Kasumi-1 (cell line): Measurements from ENCODE around the gene FAM161B.
"Not testable (repeated sequence)": the region's sequence is repeated elsewhere in the genome, so short reads cannot be mapped to it uniquely, and the experiment has no call there.

Experiments
- DNase-seq, 2 experiments: peaks; one replicate each; lab custom pipeline; 2025; lab: John Stamatoyannopoulos, UW

The FAM161B gene

GRCh38 chr14:73942180-73942579 is 7.7 kb downstream of the FAM161B start:
- DNase-seq: no peak

DNA sequence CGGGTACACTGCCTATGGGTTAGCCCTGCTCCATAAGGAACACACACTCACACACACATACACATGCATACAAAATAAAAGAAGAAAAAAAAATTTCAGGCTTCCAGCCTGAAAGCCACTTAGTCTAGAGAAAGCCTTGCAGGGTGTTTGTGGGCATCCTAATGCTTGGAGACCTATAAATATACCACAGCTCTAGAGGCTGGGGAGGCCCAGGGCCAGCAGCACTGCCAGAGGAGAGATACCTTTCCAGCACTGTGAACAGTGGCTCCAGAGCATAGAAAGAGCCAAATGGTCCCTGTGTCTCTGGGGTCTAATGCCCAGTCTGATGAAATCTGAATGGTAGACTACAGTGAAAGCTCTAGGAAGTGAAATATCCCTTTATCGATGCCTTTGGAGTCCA is 12.9 kb downstream of the FAM161B start:
- no peak for DNase-seq

DNA sequence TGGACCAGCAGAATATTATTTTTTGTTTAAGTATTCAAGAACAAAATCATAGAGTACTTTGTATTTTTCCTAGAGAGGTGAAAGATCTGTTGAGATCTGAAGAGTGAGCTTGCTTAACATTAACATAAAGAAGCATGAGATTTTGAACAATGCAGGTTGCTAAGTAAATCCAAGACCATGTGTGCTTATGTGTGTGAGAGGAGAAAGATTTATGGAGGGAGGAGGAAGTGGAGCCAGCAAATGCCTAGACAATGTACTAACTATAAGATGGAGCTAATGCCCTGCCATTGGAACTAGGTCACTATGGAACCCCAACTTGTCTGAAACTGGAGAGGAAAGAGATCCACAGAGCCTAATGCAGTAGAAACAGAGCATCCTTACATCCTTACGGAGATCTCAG is 13.3 kb downstream of the FAM161B start:
- no peak for DNase-seq

GRCh38 chr14:73935666-73936065 is 14.2 kb downstream of the FAM161B start:
- DNase-seq: peak; percentile 29 to 35

- no peak for DNase-seq
Observed at GRCh38 chr14:73924337-73924736, 25.6 kb downstream of the FAM161B start.

GRCh38 chr14:73919457-73919856 is 30.4 kb downstream of the FAM161B start:
- DNase-seq: not testable (repeated sequence)

DNA sequence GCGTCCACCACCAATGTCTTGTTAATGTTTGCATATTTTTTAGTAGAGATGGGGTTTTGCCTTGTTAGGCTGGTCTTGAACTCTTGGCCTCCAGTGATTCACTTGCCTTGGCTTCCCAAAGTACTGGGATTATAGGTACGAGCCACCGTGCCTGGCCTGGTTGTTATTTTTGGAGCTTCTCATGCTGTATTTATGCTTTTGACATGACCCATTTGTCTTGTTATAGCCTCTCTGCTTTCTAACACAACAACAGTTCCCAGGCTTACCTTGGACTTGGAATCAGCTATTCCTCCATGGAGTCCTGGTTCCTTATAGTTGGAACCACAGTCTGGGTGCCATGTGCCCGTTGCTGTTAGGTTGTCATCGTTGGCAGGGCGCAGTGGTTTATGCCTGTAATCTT is 33.6 kb downstream of the FAM161B start:
- no peak for DNase-seq

GRCh38 chr14:73913256-73913655 is 36.6 kb downstream of the FAM161B start:
- no peak for DNase-seq

- no peak for DNase-seq
Observed at GRCh38 chr14:73909681-73910080, 40.2 kb downstream of the FAM161B start.

DNA sequence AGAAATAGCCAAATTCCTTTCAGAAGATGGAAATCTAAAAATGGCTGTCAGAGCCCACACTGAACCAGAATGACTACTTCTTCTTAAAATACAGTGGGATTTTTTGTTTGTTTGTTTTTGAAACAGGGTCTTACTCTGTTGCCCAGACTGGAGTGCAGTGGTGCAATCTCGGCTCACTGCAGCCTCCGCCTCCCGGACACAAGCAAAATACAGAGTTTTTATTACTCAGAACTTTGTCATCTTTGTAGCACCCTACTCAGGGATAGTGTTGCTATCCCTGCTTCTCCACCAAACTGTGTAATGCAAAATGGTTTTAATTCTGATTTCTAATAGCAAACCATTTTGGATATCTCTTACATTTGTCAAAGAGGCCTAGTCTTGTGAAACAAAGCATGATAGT is 46.9 kb downstream of the FAM161B start:
- no peak for DNase-seq

GRCh38 chr14:73896521-73896920 is 53.4 kb downstream of the FAM161B start:
- no peak for DNase-seq

DNA sequence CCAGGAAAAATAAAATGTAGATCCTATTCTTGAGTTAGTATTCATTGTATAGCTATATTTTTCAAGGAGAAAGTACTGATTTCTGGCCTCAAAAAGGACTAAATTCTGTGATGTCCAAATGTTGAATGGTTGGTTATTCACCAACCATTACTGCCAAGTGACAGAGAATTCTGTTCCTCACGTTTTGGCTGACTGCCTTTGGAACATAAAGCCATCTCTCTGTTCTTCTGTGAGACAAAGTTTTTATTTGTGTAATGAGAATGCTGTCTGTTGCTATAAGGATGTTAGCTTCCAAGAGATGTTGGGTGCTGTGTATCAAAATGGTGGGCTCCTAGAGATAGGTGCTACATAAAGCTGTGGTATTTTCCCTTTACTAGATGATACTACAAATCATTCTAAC is 54.0 kb downstream of the FAM161B start:
- no peak for DNase-seq

DNA sequence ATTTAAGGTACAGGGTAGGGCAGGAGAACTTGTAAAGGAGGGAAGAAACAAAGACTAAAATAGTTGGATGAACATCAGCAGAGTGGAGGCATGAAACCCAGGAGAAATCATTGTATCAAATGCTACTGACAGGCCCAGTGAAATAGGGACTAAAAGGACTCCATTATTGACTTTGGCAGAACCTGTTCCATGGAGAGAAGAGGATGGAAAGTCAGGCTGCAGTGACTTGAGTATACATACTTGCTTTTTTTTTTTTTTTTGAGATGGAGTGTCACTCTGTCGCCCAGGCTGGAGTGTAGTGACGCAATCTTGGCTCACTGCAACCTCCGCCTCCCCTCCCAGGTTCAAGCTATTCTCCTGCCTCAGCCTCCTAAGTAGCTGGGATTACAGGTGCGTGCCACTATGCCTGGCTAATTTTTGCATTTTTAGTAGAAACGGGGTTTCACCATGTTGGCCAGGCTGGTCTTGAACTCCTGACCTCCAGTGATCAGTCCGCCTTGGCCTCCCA is 55.7 kb downstream of the FAM161B start:
- DNase-seq: not testable (repeated sequence)

GRCh38 chr14:73889376-73889775 is 60.5 kb downstream of the FAM161B start:
- no peak for DNase-seq

DNA sequence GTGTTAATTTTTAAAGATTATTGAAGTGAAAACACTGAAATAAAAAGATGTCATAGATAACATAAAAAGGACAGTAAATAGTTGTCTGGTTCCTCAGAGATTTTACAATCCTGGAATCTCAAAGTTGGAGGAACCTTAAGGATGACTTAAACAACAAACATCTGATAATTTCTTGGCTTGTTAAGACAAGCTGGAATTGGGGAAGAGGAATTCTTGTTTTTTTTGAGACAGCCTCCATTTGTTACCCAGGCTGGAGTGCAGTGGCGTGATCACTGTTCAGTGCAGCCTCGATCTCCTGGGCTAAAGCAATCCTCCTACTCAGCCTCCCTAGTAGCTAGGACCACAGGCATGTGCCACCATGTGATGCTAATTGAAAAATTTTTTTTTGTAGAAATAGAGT is 60.9 kb downstream of the FAM161B start:
- no peak for DNase-seq

- no peak for DNase-seq
Observed at GRCh38 chr14:73888460-73888725, 61.5 kb downstream of the FAM161B start.

DNA sequence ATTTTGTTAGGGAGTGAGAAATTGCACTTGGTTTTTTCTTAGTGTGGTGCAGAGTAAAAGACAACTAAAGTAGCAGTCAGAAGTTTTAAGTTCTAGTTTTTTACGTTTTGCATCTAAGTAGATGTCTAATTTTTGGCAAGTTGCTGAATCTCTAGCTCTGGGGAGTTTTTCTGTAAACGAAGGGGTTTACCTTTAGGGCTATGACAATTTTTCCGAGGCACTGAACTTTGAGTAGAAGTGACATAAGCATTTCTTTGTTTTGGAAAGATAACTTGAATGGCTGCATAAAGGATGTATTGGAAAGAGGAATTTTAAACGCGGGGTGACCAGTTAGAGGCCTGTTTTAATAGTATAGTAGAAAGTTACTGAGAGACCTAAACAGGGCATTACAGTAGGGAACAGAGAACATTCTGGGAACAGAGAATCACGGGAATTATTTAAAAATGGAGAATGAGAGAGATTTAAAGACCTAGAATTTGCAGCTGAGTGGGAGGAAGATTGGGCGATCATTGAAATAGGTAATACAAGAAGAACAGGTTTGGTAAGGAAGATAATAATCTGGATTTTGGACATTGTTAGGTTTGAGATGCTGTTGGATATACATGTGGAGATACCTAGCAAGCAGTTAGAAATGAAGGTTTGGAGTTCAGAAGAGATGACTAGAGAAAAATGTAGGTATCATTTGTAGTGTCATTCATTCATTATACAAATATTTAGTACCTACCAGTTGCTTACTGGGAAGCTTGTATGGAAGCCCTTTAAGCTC is 62.0 kb downstream of the FAM161B start:
- peak; percentile 23 to 35 for DNase-seq

DNA sequence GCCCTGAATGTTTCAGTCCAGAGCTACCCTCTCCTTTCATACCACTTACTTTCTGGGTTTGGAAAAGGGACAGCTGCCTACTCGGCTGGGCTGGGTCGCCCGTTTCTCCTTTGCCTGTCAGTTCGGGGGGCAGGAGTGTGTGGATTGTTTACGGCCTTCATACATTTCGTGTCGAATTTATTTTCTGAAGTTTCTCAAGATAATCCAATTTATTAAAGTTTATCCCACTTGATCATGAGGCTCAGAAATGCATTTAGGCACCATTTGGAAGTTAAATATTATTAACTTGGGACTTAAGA is 62.6 kb downstream of the FAM161B start:
- DNase-seq: peak in 1 of 2 experiments; percentile 67

DNA sequence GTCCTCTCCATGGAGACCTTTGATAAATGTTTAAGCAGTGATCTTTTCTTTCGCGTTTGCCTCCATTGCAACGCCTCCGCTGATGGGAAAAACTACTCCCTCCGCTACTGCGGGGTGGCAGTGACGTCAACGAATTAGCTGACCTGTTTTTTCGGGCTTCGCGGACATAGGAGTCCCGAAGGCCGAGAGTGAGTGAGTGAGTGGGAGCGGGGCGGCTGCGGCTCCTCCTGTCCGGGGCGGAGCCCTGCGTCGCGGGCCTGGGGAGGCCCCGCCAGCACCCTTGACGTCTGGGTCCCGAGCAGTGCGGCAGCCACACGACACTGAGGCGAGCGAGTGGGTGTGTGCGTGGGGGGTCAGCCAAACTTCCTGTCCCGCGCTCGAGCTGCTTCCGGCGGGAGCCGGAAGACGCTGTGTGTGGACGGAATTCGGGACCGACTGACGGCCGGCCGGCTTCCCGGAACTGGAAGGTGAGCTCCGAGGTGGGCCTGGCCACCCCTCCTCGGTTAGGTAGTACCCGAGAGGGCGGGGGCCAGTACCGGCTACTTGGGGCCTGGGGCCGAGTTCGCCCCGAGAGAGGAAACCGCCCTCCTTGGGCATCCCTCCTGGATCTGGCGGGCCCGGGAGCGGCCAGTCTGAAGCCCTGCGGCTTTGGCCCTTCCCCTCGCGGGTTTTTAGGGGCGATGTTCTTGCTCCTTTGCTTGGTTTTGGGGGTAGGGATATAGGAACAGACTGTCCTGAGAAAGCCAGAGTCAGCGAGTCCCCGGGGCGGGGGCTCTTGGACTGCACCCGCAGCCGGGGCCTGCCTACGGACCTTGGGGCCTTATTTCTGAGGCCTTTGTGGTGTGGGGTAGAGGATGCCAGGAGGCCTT is 63.2 kb downstream of the FAM161B start, which contains the start of gene ZNF410:
Gene ZNF410, plus strand, starts transcription at position 411 of the 869 bp plus-strand sequence. CDS start 5,317 bp downstream, outside the sequence.
- DNase-seq: peak; percentile 90 to 93

DNA sequence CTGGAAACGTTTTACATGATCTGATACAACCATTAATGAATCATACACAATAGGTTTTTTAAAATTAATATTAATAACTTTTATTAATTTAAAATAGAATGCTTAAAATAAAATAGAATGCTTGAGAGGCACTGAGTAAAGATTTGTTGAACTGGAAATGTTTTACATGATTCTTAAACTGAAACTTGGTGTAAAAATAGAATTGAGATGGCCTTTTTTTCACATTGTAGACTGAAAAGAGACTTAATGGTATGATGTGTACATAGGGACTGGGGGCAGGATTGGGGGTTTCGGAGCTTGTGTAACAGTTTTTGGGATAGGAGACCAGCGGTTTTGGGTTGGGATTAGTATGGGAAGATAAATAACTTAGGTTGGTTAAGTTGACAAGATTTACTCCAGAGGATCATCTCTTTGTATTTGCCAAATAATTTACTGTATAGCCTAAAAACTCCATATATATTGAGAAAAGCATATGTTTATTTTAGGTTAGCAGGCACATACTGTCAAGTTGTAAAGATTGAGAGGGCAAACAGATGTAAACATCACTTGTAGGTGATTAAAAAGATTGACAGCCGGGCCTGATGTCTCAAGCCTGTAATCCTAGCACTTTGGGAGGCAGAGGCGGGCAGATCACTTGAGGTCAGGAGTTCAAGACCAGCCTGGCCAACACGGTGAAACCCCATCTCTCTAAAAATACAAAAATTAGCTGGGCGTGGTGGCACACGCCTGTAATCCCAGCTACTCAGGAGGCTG is 65.3 kb downstream of the FAM161B start:
- DNase-seq: no peak
